H1 (cell line): Measurements from ENCODE around the gene ADAM12. TPM values are rescaled to one million over a fixed set of nuclear protein-coding genes. Genes with fewer than 3 reads are reported as not detected.

Experiments
- CBX8 ChIP-seq: fragments of 300-800, 300-1000 bp; sonication (generic); IDR thresholded peaks from 2 replicates; pipeline ENCODE4 v1.7.1; 2016; ENCODE audit warnings: low read depth, low read length, borderline replicate concordance
- PHF8 ChIP-seq: fragments of 200-600 bp; sonication (generic); conservative IDR thresholded peaks from 2 replicates; pipeline ENCODE4 v1.7.1; 2012; ENCODE audit warnings: low read depth, mild to moderate bottlenecking, inconsistent platforms, low read length, moderate library complexity
- RAD21 ChIP-seq, 2 experiments: IDR thresholded peaks in 1 of 2; conservative IDR thresholded peaks in 1 of 2; 2 replicates each; pipeline ENCODE4 v1.6.1; 2011; ENCODE audit warnings: low read depth in 2 of 2, low read length in 2 of 2, improper control_type of control experiment in 1 of 2, inconsistent platforms in 1 of 2, mild to moderate bottlenecking in 1 of 2, moderate library complexity in 1 of 2
- SIX5 ChIP-seq: IDR thresholded peaks from 2 replicates; pipeline ENCODE4 v1.6.1; 2011; ENCODE audit warnings: mild to moderate bottlenecking, low read depth, low read length
- TEAD4 ChIP-seq: IDR thresholded peaks from 2 replicates; pipeline ENCODE4 v1.6.1; 2012; ENCODE audit warnings: low read depth, low read length, inconsistent platforms, mixed read lengths
- polyA plus RNA-seq, 7 experiments: library from polyadenylated mRNA; depleted of rRNA in 3 of 7; stranded (reverse) in 5 of 7; unstranded in 2 of 7; fragments of >200 nt in 5 of 7; fragments of 200-250 nt in 2 of 7; gene quantifications; 1 replicate in 5 of 7; 2 replicates in 1 of 7; 4 replicates in 1 of 7; pipeline versions ENCODE4 v1.2.1 to v1.2.3, GENCODE V29; 2011 to 2013; ENCODE audit warnings: missing spikeins in 2 of 7, mixed read lengths in 2 of 7
- total RNA-seq: library from RNA; stranded (reverse); fragmentation: NEBNext Ultra II Directional; extraction: Animal tissue kit (Norgen Biotek cat#: 25700); gene quantifications from 2 replicates; pipeline ENCODE4 v1.2.1, GENCODE V29; 2021
- TF ChIP-seq, protein P1 (sequence below): IDR thresholded peaks from 2 replicates; pipeline ENCODE4 v1.6.1; 2011; ENCODE audit warnings: low read depth, mild to moderate bottlenecking, low read length; ENCODE audit not compliant: insufficient read depth
- TF ChIP-seq, protein P2 (sequence below): fragments of 300-600 bp; sonication (generic); IDR thresholded peaks from 2 replicates; pipeline ENCODE4 v1.7.1; 2012; ENCODE audit warnings: low read length, moderate library complexity, mild to moderate bottlenecking, inconsistent platforms; ENCODE audit not compliant: insufficient replicate concordance

The ADAM12 gene
- total and polyA plus RNA-seq, 2 of the 8 experiments (the other 6 are each of a cell fraction or from before 2014, with no cell fraction given), result 0.07 to 0.17 TPM

DNA sequence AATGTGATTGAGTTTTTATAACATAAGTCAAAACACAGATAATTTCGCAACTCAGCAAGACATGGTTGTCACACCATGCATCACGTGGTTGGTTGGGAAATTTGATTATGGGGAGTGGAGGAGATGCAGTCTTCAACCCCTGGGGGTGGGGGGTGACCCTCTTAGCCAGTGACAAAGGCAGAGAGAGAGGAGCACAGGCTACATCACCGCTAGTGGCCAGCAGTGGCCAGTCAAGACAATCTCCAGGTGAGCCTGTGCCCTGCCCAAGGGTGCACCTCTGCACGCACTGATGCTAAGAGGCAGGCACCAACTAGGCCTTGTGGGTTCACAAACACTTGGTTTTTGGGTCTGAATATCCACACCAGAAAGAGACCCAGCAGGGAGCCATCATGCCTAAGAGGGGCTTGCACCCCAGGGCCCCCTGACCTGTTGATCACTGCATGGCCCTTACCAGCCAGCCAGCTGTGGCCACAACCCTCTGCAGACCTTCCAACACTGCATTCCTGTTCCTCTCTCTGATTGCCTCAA is 247.5 kb downstream of the ADAM12 start (continued):
- TF ChIP-seq CBX8, result no peak
- TF ChIP-seq, protein P1, sequence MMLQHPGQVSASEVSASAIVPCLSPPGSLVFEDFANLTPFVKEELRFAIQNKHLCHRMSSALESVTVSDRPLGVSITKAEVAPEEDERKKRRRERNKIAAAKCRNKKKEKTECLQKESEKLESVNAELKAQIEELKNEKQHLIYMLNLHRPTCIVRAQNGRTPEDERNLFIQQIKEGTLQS, result no peak
- peak in 1 of 2 experiments; percentile 12; a peak in 1 of 4 replicates for TF ChIP-seq RAD21 (IDR thresholded peaks at IDR 0.05 in 1 of 2, conservative IDR thresholded peaks at IDR 0.05 in 1 of 2; ENCODE audit: low read depth in 2 of 2, low read length in 2 of 2)
- no peak for TF ChIP-seq SIX5
- TF ChIP-seq, protein P2, sequence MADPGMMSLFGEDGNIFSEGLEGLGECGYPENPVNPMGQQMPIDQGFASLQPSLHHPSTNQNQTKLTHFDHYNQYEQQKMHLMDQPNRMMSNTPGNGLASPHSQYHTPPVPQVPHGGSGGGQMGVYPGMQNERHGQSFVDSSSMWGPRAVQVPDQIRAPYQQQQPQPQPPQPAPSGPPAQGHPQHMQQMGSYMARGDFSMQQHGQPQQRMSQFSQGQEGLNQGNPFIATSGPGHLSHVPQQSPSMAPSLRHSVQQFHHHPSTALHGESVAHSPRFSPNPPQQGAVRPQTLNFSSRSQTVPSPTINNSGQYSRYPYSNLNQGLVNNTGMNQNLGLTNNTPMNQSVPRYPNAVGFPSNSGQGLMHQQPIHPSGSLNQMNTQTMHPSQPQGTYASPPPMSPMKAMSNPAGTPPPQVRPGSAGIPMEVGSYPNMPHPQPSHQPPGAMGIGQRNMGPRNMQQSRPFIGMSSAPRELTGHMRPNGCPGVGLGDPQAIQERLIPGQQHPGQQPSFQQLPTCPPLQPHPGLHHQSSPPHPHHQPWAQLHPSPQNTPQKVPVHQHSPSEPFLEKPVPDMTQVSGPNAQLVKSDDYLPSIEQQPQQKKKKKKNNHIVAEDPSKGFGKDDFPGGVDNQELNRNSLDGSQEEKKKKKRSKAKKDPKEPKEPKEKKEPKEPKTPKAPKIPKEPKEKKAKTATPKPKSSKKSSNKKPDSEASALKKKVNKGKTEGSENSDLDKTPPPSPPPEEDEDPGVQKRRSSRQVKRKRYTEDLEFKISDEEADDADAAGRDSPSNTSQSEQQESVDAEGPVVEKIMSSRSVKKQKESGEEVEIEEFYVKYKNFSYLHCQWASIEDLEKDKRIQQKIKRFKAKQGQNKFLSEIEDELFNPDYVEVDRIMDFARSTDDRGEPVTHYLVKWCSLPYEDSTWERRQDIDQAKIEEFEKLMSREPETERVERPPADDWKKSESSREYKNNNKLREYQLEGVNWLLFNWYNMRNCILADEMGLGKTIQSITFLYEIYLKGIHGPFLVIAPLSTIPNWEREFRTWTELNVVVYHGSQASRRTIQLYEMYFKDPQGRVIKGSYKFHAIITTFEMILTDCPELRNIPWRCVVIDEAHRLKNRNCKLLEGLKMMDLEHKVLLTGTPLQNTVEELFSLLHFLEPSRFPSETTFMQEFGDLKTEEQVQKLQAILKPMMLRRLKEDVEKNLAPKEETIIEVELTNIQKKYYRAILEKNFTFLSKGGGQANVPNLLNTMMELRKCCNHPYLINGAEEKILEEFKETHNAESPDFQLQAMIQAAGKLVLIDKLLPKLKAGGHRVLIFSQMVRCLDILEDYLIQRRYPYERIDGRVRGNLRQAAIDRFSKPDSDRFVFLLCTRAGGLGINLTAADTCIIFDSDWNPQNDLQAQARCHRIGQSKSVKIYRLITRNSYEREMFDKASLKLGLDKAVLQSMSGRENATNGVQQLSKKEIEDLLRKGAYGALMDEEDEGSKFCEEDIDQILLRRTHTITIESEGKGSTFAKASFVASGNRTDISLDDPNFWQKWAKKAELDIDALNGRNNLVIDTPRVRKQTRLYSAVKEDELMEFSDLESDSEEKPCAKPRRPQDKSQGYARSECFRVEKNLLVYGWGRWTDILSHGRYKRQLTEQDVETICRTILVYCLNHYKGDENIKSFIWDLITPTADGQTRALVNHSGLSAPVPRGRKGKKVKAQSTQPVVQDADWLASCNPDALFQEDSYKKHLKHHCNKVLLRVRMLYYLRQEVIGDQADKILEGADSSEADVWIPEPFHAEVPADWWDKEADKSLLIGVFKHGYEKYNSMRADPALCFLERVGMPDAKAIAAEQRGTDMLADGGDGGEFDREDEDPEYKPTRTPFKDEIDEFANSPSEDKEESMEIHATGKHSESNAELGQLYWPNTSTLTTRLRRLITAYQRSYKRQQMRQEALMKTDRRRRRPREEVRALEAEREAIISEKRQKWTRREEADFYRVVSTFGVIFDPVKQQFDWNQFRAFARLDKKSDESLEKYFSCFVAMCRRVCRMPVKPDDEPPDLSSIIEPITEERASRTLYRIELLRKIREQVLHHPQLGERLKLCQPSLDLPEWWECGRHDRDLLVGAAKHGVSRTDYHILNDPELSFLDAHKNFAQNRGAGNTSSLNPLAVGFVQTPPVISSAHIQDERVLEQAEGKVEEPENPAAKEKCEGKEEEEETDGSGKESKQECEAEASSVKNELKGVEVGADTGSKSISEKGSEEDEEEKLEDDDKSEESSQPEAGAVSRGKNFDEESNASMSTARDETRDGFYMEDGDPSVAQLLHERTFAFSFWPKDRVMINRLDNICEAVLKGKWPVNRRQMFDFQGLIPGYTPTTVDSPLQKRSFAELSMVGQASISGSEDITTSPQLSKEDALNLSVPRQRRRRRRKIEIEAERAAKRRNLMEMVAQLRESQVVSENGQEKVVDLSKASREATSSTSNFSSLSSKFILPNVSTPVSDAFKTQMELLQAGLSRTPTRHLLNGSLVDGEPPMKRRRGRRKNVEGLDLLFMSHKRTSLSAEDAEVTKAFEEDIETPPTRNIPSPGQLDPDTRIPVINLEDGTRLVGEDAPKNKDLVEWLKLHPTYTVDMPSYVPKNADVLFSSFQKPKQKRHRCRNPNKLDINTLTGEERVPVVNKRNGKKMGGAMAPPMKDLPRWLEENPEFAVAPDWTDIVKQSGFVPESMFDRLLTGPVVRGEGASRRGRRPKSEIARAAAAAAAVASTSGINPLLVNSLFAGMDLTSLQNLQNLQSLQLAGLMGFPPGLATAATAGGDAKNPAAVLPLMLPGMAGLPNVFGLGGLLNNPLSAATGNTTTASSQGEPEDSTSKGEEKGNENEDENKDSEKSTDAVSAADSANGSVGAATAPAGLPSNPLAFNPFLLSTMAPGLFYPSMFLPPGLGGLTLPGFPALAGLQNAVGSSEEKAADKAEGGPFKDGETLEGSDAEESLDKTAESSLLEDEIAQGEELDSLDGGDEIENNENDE, result no peak
- no peak for TF ChIP-seq PHF8
- TF ChIP-seq TEAD4, result no peak
